Measurements from ENCODE around the gene TSPO2. TPM values are rescaled to one million over a fixed set of nuclear protein-coding genes. Genes with fewer than 3 reads are reported as not detected.
A peak's percentile ranks its signal among the peaks of the same experiment; 100 is the strongest.

TSPO2 gene
- total and polyA plus RNA-seq, 9 of the 15 experiments (the other 6 are each of a cell fraction or from before 2014, with no cell fraction given): not detected

DNA sequence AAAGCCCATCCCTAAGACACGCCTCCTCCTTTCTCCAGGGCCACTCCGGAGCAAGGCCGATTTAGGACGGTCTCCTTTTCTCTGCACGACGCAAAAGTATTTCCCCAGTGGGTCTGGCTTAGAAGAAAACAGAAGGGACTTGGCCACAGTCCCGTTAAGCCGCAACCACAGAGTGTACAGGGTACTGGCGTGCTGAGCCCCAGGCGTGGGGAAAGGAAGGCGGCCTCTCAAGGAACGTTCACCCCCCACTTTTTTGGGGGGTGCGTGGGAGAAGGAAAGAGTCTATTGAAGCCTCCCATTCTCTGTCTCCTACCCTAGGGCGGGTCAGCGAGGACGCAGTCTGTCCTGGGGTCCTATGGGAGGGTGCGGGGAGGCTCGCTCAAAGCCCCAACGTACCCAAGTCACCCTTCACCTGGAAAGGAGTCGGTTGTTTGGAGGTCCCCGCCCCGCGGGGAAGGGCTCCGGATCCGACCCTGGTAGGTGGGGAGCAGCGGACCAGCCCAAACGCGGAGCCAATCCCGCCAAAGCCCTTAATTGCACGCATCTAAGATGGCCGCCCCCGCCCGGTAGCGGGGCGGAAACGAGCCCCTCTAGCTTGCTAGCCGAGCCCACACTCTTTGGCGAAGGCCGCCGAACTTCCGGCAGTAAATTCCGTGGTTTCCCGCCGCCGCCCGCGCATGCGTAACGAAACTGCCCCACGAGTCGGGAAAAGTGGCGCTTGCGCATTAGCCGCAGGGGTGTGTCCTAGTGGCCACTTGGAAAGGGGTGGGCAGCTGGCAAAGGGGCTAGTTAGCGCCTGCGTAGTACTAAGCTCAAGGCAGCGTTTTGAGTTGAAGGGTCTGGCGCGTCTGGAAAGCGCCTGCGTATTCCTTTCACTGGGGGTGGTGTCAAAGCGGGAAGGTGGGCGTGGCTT lies 29.9 kb downstream of the TSPO2 start, which contains the start of gene OARD1 (continued):
- TF ChIP-seq ZBTB1 (CRISPR knock-in tag; IDR thresholded peaks at IDR 0.05; ENCODE audit: borderline replicate concordance, low read depth) (no peak), RREB1 (CRISPR knock-in tag; IDR thresholded peaks at IDR 0.05) (0 out of 2 replicates have a peak, but pooled peaks have one; percentile 15), TFAM (CRISPR knock-in tag; conservative IDR thresholded peaks at IDR 0.05) (no peak), ZNF324 (CRISPR knock-in tag; IDR thresholded peaks at IDR 0.05) (0 out of 2 replicates have a peak, but pooled peaks have one; percentile 9), MCM7 (IDR thresholded peaks at IDR 0.05) (no peak), TEAD4 (IDR thresholded peaks at IDR 0.05; ENCODE audit: low read length) (0 out of 2 replicates have a peak, but pooled peaks have one; percentile 56), TEAD4 (CRISPR knock-in tag; IDR thresholded peaks at IDR 0.05; ENCODE audit: borderline replicate concordance) (no peak), RFX5 (IDR thresholded peaks at IDR 0.05; ENCODE audit: low read depth, low read length) (no peak), NR2C1 (IDR thresholded peaks at IDR 0.05) (no peak), NR2C1 (tag; IDR thresholded peaks at IDR 0.05) (peak; percentile 44; the same call in 1 of the 2 replicates)
- TF ChIP-seq, protein P1, sequence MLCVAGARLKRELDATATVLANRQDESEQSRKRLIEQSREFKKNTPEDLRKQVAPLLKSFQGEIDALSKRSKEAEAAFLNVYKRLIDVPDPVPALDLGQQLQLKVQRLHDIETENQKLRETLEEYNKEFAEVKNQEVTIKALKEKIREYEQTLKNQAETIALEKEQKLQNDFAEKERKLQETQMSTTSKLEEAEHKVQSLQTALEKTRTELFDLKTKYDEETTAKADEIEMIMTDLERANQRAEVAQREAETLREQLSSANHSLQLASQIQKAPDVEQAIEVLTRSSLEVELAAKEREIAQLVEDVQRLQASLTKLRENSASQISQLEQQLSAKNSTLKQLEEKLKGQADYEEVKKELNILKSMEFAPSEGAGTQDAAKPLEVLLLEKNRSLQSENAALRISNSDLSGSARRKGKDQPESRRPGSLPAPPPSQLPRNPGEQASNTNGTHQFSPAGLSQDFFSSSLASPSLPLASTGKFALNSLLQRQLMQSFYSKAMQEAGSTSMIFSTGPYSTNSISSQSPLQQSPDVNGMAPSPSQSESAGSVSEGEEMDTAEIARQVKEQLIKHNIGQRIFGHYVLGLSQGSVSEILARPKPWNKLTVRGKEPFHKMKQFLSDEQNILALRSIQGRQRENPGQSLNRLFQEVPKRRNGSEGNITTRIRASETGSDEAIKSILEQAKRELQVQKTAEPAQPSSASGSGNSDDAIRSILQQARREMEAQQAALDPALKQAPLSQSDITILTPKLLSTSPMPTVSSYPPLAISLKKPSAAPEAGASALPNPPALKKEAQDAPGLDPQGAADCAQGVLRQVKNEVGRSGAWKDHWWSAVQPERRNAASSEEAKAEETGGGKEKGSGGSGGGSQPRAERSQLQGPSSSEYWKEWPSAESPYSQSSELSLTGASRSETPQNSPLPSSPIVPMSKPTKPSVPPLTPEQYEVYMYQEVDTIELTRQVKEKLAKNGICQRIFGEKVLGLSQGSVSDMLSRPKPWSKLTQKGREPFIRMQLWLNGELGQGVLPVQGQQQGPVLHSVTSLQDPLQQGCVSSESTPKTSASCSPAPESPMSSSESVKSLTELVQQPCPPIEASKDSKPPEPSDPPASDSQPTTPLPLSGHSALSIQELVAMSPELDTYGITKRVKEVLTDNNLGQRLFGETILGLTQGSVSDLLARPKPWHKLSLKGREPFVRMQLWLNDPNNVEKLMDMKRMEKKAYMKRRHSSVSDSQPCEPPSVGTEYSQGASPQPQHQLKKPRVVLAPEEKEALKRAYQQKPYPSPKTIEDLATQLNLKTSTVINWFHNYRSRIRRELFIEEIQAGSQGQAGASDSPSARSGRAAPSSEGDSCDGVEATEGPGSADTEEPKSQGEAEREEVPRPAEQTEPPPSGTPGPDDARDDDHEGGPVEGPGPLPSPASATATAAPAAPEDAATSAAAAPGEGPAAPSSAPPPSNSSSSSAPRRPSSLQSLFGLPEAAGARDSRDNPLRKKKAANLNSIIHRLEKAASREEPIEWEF (CRISPR knock-in tag; IDR thresholded peaks at IDR 0.05): no peak

Measured in K562 (cell line).